ENCODE results near the gene RARRES1.

The RARRES1 gene

GRCh38 chr3:158775426-158776410, 43.5 kb upstream of the RARRES1 start:
- POLR2A ChIA-PET, result no interaction called here
- H3K9me3 ChIP-seq (ENCODE audit: control insufficient read depth, insufficient read depth, low read depth, low read length), result no peaks in the 10 kb centered on the region
- CTCF ChIA-PET, result no interaction called here
- H3K27ac ChIP-seq (ENCODE audit: extremely low read depth, low read depth, low read length), result no peak overlapping the region
- no peak overlapping the region for H3K4me3 ChIP-seq (ENCODE audit: low read depth, low read length)
- H3K4me1 ChIP-seq (ENCODE audit: control insufficient read depth, insufficient read depth, low read length), result no peaks in the 10 kb centered on the region
- TF ChIP-seq ZNF433 (tag by site-specific recombination; IDR thresholded peaks at IDR 0.05; ENCODE audit: low read depth) (no peak), ZNF175 (tag by site-specific recombination; IDR thresholded peaks at IDR 0.05) (no peak), ZNF10 (tag by site-specific recombination; IDR thresholded peaks at IDR 0.05) (no peak), ZNF169 (tag by site-specific recombination; IDR thresholded peaks at IDR 0.05) (no peak), WT1 (tag by site-specific recombination; IDR thresholded peaks at IDR 0.05) (no peak), ZNF324 (tag by site-specific recombination; IDR thresholded peaks at IDR 0.05) (no peak), HOXC10 (CRISPR knock-in tag; IDR thresholded peaks at IDR 0.05) (no peak), ZNF791 (tag by site-specific recombination; IDR thresholded peaks at IDR 0.05) (no peak), ZNF302 (tag by site-specific recombination; IDR thresholded peaks at IDR 0.05; ENCODE audit: low read depth) (no peak), MYNN (tag by site-specific recombination; IDR thresholded peaks at IDR 0.05; ENCODE audit: borderline replicate concordance) (no peak), ZBTB7A (tag by site-specific recombination; IDR thresholded peaks at IDR 0.05; ENCODE audit: low read depth) (no peak), ZFP3 (tag by site-specific recombination; IDR thresholded peaks at IDR 0.05; ENCODE audit: low read depth) (no peak)
- TF ChIP-seq, protein P1, sequence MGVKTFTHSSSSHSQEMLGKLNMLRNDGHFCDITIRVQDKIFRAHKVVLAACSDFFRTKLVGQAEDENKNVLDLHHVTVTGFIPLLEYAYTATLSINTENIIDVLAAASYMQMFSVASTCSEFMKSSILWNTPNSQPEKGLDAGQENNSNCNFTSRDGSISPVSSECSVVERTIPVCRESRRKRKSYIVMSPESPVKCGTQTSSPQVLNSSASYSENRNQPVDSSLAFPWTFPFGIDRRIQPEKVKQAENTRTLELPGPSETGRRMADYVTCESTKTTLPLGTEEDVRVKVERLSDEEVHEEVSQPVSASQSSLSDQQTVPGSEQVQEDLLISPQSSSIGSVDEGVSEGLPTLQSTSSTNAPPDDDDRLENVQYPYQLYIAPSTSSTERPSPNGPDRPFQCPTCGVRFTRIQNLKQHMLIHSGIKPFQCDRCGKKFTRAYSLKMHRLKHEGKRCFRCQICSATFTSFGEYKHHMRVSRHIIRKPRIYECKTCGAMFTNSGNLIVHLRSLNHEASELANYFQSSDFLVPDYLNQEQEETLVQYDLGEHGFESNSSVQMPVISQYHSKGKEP (tag by site-specific recombination; IDR thresholded peaks at IDR 0.05), result no peak
- TF ChIP-seq, protein P2, sequence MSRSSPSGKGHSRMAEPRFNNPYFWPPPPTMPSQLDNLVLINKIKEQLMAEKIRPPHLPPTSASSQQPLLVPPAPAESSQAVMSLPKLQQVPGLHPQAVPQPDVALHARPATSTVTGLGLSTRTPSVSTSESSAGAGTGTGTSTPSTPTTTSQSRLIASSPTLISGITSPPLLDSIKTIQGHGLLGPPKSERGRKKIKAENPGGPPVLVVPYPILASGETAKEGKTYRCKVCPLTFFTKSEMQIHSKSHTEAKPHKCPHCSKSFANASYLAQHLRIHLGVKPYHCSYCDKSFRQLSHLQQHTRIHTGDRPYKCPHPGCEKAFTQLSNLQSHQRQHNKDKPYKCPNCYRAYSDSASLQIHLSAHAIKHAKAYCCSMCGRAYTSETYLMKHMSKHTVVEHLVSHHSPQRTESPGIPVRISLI (tag by site-specific recombination; IDR thresholded peaks at IDR 0.05), result no peak
- no peaks in the 10 kb centered on the region for H3K36me3 ChIP-seq (ENCODE audit: control insufficient read depth in 2 of 2, insufficient read depth in 1 of 2, low read length in 2 of 2)

- no peak for TF ChIP-seq ZNF76 (tag by site-specific recombination; IDR thresholded peaks at IDR 0.05; ENCODE audit: borderline replicate concordance, low read depth)
- TF ChIP-seq ZNF585B (tag by site-specific recombination; IDR thresholded peaks at IDR 0.05), result no peak
- TF ChIP-seq ZBTB1 (tag by site-specific recombination; IDR thresholded peaks at IDR 0.05), result no peak
- TF ChIP-seq ZNF664 (tag by site-specific recombination; IDR thresholded peaks at IDR 0.05), result no peak
- TF ChIP-seq ZNF274 (IDR thresholded peaks at IDR 0.05; ENCODE audit: low read length), result no peak
- no peak for TF ChIP-seq ZNF274 (tag by site-specific recombination; IDR thresholded peaks at IDR 0.05; ENCODE audit: borderline replicate concordance)
- Histone ChIP-seq H3K4me1 (ENCODE audit: control insufficient read depth, insufficient read depth, low read length) (no peaks in the 10 kb centered on the region), H3K27ac (ENCODE audit: extremely low read depth, low read depth, low read length) (no peak overlapping the region), H3K36me3 (ENCODE audit: control insufficient read depth in 2 of 2, insufficient read depth in 1 of 2, low read length in 2 of 2) (no peaks in the 10 kb centered on the region), H3K4me3 (ENCODE audit: low read depth, low read length) (no peak overlapping the region), H3K9me3 (ENCODE audit: control insufficient read depth, insufficient read depth, low read depth, low read length) (no peaks in the 10 kb centered on the region)
- POLR2A ChIA-PET, result no interaction called here
- CTCF ChIA-PET, result interaction anchor here (0.9 to 1.1 kb wide), 2 partner anchors 9 to 15 kb away, joined by 3 read pairs; no protein-coding TSS in a partner anchor
These were observed 42.7 kb upstream of the RARRES1 start for GRCh38 chr3:158774965-158775364.
